Medulla oblongata (tissue), 1 donor: ENCODE data around the gene MATN4.

Experiments used
- DNase-seq: peaks from one replicate; pipeline ENCODE4 v3.0.0-alpha.2; 2015; ENCODE audit errors: extremely low spot score

Gene MATN4

GRCh38 chr20:45248609-45249008 lies 59.5 kb downstream of the MATN4 start:
- no peak for DNase-seq

DNA sequence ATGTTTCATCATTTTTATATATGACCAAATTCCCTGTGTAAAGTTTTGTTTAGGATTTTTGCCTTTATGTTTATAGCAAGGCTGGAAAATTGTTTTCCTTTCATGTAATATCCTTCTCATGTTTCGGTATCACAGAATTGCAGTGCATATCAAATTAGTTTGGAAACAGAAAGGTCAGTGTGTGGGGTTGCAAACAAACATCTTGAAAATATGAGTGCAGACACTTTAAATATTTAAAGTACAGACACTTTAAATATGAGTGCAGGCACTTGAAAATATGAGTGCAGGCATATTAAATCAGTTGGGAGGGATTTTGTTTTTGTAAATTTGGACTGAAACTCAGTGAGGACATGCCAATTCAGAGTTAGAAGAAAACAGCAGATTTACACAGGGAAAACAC lies 60.2 kb downstream of the MATN4 start:
- no peak for DNase-seq

- no peak for DNase-seq
These were observed 62.0 kb downstream of the MATN4 start for GRCh38 chr20:45246109-45246508.
